NCI-H1436 treated with DMSO at 0.1 percent for 48 hours (cell line): Measurements from ENCODE around the gene CORT.
"Not testable (repeated sequence)": the region's sequence is repeated elsewhere in the genome, so short reads cannot be mapped to it uniquely, and the experiment has no call there.

Experiments used
- DNase-seq: peaks from one replicate; lab custom pipeline; 2025; lab: John Stamatoyannopoulos, UW

The CORT gene, protein sequence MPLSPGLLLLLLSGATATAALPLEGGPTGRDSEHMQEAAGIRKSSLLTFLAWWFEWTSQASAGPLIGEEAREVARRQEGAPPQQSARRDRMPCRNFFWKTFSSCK

GRCh38 chr1:10449751-10450150 lies at the start of gene CORT:
CORT (plus strand) TSS chr1:10450031; CDS start chr1:10450224, 193 bp downstream.
- no peak for DNase-seq

- no peak for DNase-seq
Measured at GRCh38 chr1:10401281-10401680, 48.5 kb upstream of the CORT start.

GRCh38 chr1:10402729-10403274 lies 47.0 kb upstream of the CORT start:
- DNase-seq = no peak

- no peak for DNase-seq
Measured at GRCh38 chr1:10407201-10407600, 42.6 kb upstream of the CORT start.

DNA sequence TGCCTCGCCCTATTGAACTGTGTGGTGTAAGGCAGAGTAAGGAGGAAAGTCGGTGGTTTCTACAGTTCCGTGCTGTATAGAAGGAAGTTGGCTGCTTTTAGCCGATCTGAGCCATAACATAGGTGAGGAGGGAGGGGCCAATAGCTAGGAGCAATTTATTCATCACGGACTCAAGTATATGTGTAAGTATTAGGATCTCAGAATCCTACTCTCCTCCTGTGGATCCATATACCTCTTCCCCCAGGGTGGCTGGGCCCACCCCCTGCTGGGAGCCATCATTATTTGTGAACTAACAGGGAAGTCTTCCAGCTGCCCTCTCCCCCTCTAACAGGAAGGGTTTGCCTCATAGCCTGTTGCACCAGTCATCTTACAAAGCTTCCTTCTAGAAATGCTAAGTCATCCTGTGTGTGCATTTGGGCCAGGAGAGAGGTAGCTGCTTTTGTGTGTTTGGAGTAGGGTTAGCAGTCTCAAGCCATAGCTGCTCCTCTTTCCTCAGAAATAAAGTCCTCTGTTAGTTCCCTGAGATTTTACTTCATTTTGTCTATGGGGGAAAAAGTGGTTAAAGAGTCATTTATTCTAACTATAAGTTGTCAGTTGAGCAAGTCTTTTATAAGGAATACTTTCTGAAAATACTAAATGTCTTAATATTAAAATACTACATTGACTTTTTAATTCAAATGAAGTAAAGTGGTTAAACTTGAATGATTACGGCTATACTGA lies 34.5 kb upstream of the CORT start:
- DNase-seq = no peak

DNA sequence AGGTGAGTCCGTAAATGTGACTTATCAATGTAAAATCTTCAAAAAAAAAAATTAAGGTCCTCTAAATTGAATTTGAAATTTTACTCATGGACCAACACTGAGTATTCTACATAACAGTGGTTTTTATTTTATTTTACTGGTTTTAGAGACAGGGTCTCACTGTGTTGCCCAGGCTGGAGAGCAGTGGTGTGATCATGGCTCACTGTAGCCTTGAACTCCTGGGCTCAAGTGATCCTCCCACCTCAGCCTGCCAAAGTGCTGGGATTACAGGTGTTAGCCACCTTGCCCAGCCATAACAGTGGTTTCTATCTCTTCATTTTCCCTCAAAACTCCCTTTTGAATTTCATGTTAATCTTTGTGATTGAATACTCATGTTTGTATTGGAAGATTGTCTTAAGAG lies 33.9 kb upstream of the CORT start:
- DNase-seq = not testable (repeated sequence)

DNA sequence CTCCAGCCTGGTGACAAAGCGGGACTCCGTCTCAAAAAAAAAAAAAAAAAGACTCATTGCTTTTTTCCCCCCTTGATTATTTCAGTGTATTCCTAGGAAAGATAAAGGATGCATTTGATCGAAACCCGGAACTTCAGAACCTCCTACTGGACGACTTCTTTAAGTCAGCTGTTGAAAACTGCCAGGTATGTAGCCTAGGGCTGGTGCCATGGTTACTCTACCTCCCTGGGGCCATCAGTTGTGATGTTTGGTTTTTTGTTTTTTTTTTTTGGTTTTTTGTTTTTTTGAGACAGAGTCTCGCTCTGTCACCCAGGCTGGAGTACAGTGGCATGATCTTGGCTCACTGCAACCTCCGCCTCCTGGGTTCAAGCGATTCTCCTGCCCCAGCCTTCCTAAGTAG lies 31.1 kb upstream of the CORT start:
- not testable (repeated sequence) for DNase-seq

- DNase-seq = no peak
Measured at GRCh38 chr1:10419351-10419750, 30.5 kb upstream of the CORT start.

- no peak for DNase-seq
Measured at GRCh38 chr1:10421637-10422036, 28.2 kb upstream of the CORT start.

GRCh38 chr1:10424034-10424433 lies 25.8 kb upstream of the CORT start:
- no peak for DNase-seq

GRCh38 chr1:10424651-10425050 lies 25.2 kb upstream of the CORT start:
- no peak for DNase-seq

DNA sequence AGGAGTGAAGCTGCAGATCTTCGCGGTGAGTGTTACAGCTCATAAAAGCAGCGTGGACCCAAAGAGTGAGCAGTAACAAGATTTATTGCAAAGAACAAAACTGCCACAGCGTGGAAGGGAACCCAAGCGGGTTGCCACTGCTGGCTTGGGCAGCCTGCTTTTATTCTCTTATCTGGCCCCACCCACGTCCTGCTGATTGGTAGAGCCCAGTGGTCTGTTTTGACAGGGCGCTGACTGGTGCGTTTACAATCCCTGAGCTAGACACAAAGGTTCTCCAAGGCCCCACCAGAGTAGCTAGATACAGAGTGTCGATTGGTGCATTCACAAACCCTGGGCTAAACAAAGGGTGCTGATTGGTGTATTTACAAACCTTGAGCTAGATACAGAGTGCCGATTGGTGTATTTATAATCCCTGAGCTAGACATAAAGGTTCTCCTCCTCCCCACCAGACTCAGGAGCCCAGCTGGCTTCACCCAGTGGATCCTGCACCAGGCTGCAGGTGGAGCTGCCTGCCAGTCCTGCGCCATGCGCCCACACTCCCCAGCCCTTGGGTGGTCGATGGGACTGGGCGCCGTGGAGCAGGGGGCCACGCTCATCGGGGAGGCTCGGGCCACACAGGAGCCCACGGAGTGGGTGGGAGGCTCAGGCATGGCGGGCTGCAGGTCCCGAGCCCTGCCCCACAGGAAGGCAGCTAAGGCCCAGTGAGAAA lies 23.9 kb upstream of the CORT start:
- not testable (repeated sequence) for DNase-seq

GRCh38 chr1:10426535-10426848 lies 23.3 kb upstream of the CORT start:
- DNase-seq = not testable (repeated sequence)

DNA sequence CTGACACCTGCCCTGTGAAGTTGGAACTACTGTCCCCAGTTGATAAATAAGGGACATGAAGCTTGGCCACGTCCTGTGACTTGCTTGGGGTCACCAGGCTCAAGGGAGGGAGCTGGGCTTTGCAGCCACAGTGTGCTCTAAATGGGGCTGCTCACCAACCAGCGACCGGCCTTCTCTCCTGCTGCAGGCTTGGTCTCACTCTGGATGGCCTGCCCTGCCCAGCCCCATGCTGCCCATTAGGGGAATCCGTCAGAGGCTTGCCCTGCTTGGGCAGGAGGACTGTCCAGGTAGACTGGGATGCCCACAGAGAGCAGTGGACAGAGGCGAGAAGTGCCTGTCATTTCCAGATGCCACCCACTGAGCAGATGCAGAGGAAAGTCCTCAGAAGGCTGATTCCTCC lies 20.8 kb upstream of the CORT start:
- DNase-seq = no peak

DNA sequence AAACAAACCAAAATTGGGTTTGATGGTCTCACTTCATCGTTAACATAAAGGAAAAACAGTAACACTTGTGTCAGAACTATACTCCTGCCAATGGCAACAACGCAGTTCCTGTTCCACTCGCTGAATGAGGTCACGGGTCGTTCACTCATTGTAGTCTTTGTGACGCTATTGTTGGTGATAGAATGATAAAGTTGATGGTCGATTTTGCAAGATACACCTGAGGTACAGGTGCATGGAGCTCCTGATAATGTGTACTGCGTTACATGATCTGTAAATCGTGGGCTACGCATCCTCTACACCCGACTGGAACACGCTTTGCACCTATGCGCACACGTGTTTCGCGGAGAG lies 20.0 kb upstream of the CORT start:
- DNase-seq = no peak

GRCh38 chr1:10430216-10431069 lies 19.4 kb upstream of the CORT start, which contains the start of gene CENPS:
CENPS (plus strand) TSS chr1:10430433; CDS start chr1:10430518, 85 bp downstream.
- no peak for DNase-seq

GRCh38 chr1:10431070-10431730 lies 18.6 kb upstream of the CORT start:
- DNase-seq = no peak

DNA sequence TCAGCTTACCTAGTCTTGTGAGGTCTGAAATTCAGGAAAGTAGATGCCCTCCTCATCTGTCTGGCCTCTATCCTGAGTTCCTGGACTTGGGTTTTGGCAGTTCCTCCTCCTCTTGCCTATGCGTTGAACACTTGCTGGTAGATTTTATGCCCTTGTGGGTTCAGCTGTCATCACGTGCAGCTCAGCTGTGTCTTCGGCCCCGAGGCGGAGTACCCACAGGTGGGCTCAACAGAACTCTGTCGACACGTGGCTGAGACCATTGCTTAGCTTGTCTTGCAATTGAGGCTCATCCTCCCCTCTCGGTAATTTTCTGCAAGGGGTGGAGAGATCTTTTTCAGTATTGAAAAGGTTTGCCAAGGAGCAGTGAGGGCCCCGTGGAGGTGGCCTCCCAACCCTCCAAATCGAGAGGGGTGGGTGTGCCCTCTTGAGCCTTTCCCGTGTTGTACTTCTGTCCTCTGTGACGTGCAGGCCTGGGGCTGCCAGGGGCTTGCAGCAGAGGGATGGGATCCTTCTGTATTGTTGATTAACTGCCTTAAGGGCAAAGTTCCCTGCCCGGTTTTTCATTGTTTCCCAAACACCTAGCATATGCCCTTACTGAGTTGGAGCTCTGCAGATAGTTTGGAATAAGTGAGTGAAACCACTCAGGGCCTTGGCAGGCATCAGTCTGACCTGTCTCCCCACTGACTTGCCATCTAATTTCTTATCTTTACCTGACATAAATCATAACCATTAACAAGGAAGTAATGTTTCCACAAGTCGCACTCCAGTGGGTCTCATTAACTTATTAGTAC lies 16.7 kb upstream of the CORT start:
- DNase-seq = no peak

DNA sequence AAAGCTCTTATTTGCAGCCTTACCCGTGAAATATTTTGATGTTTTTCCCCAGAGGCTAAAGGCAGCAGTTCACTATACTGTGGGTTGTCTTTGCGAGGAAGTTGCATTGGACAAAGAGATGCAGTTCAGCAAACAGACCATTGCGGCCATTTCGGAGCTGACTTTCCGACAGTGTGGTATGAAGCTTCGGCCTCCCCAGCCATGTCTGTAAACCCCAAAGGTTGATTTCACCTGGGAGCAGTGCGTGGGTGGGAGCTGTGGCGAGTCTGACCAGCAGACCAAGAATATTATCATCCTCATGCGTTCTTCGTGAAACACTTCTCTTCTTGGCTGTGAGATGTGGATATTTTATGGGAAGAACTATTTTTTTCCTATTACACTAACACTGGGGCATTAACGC lies 16.0 kb upstream of the CORT start:
- no peak for DNase-seq

- DNase-seq = no peak
Measured at GRCh38 chr1:10434590-10434989, 15.2 kb upstream of the CORT start.

DNA sequence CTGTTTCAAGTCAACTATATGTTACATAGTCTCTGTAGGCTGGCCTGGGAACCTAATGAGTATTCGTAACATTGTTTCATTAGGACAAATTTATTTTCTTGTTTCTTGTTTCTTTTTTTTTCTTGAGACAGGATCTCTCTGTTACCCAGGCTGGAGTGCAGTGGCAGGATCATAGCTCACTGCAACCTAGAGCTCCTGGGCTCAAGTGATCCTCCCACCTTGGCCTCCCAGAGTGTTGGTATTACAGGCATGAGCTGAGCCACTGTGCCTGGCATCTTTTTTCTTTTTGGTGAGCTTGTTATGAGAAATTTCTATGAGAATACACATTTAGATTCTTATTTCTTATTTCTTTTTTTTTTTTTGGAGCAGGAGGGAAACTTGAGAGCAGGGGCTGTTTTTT lies 12.8 kb upstream of the CORT start:
- no peak for DNase-seq
